Stimulated activated CD4-positive, alpha-beta T cell treated with anti-CD3 and anti-CD28 coated beads, Interleukin-4, amount 100 ng/mL, for 4 hours (primary cell): Measurements from ENCODE around the gene OR2T34.
A peak's percentile ranks its signal among the peaks of the same experiment; 100 is the strongest.
"Not testable (repeated sequence)": the region's sequence is repeated elsewhere in the genome, so short reads cannot be mapped to it uniquely, and the experiment has no call there.

Experiments used
- DNase-seq, 2 experiments: peaks; one replicate each; pipeline ENCODE4 v3.0.0-alpha.2; 2020

OR2T34 gene

GRCh38 chr1:248574657-248575056 lies at the start of gene OR2T34:
Gene OR2T34 (minus strand): TSS chr1:248574757. CDS start chr1:248574757, 0 bp downstream.
- DNase-seq: not testable (repeated sequence)

GRCh38 chr1:248622570-248623001 lies 48.0 kb upstream of the OR2T34 start:
- no peak for DNase-seq

GRCh38 chr1:248621770-248622169 lies 47.2 kb upstream of the OR2T34 start:
- DNase-seq: no peak

GRCh38 chr1:248618878-248619277 lies 44.3 kb upstream of the OR2T34 start:
- peak; percentile 27 to 52 for DNase-seq

GRCh38 chr1:248618119-248618518 lies 43.6 kb upstream of the OR2T34 start:
- no peak for DNase-seq

GRCh38 chr1:248613742-248614141 lies 39.2 kb upstream of the OR2T34 start:
- no peak for DNase-seq

GRCh38 chr1:248611883-248612414 lies 37.4 kb upstream of the OR2T34 start:
- DNase-seq: peak in 1 of 2 experiments; percentile 12

GRCh38 chr1:248610301-248610700 lies 35.7 kb upstream of the OR2T34 start:
- DNase-seq: no peak

GRCh38 chr1:248599396-248599795 lies 24.8 kb upstream of the OR2T34 start:
- DNase-seq: no peak

GRCh38 chr1:248597589-248597988 lies 23.0 kb upstream of the OR2T34 start, which contains the start of gene OR2T10:
Gene OR2T10 (minus strand): TSS chr1:248597700. CDS start chr1:248593768, 3,932 bp downstream.
- DNase-seq: no peak

- DNase-seq: no peak
Observed at GRCh38 chr1:248596615-248597014, 22.1 kb upstream of the OR2T34 start.

- no peak for DNase-seq
Observed at GRCh38 chr1:248593226-248593625, 18.7 kb upstream of the OR2T34 start.

GRCh38 chr1:248592655-248593054 lies 18.1 kb upstream of the OR2T34 start:
- DNase-seq: no peak

GRCh38 chr1:248590055-248590454 lies 15.5 kb upstream of the OR2T34 start:
- DNase-seq: no peak

GRCh38 chr1:248589334-248589733 lies 14.8 kb upstream of the OR2T34 start:
- no peak for DNase-seq

GRCh38 chr1:248585266-248585665 lies 10.7 kb upstream of the OR2T34 start:
- DNase-seq: no peak

- no peak for DNase-seq
Observed at GRCh38 chr1:248576260-248576980, 1.9 kb upstream of the OR2T34 start.

GRCh38 chr1:248573856-248574255 lies 701 bp downstream of the OR2T34 start:
- DNase-seq: not testable (repeated sequence)

GRCh38 chr1:248572049-248572448 lies 2.5 kb downstream of the OR2T34 start:
- not testable (repeated sequence) for DNase-seq

- DNase-seq: not testable (repeated sequence)
Observed at GRCh38 chr1:248570811-248571210, 3.7 kb downstream of the OR2T34 start.

GRCh38 chr1:248569049-248569448 lies 5.5 kb downstream of the OR2T34 start:
- DNase-seq: not testable (repeated sequence)

- not testable (repeated sequence) for DNase-seq
Observed at GRCh38 chr1:248565530-248566373, 8.8 kb downstream of the OR2T34 start.

GRCh38 chr1:248562672-248563071 lies 11.9 kb downstream of the OR2T34 start, which contains the start of gene OR2T29:
Gene OR2T29 (minus strand): TSS chr1:248562772. CDS start chr1:248559491, 3,281 bp downstream.
- DNase-seq: not testable (repeated sequence)
